PC-9 (cell line): ENCODE results near the gene ASB6. TPM values are rescaled to one million over a fixed set of nuclear protein-coding genes. Genes with fewer than 3 reads are reported as not detected.
A peak's percentile ranks its signal among the peaks of the same experiment; 100 is the strongest.

ENCODE experiments used
- BruUV-seq: library from RNA; stranded (reverse); fragments of 400-500 nt; replicated peaks from 2 replicates; lab custom pipeline; 2021; lab: Mats Ljungman, UMichigan
- CTCF ChIA-PET: fragments of 300-600 bp; sonication (Branson Sonifier 250); formaldehyde crosslinking; loops from one replicate; lab custom pipeline; 2022; ENCODE audit warnings: antibody characterized with exemption; lab: Charles Lee
- POLR2A ChIA-PET: fragments of 300-600 bp; sonication (Branson Sonifier 250); formaldehyde crosslinking; loops from one replicate; lab custom pipeline; 2022; ENCODE audit warnings: antibody characterized with exemption; ENCODE audit not compliant: unreplicated experiment; lab: Charles Lee
- DNase-seq, 2 experiments: peaks; one replicate each; pipeline versions ENCODE4 v3.0.0 to v3.0.0-alpha.2; 2015 to 2022; ENCODE audit warnings: mixed read lengths in 1 of 2
- H2AFZ ChIP-seq: fragments of 200-600 bp; sonication (generic); 2 replicates; pipeline ENCODE4 v1.8.1; 2017; ENCODE audit warnings: antibody characterized with exemption
- H3F3A ChIP-seq: fragments of 200-600 bp; sonication (generic); 2 replicates; pipeline ENCODE4 v1.8.1; 2017; ENCODE audit warnings: antibody characterized with exemption, mild to moderate bottlenecking, low read depth; ENCODE audit not compliant: insufficient read depth
- H3K27ac ChIP-seq: fragments of 200-600 bp; sonication (generic); 2 replicates; pipeline ENCODE4 v1.6.1; 2016; ENCODE audit warnings: mixed run types
- H3K27me3 ChIP-seq: fragments of 200-600 bp; sonication (generic); 2 replicates; pipeline ENCODE4 v1.6.1; 2016; ENCODE audit warnings: low read depth, mixed run types; ENCODE audit not compliant: insufficient read depth
- H3K36me3 ChIP-seq: fragments of 200-600 bp; sonication (generic); 2 replicates; pipeline ENCODE4 v1.6.1; 2016; ENCODE audit warnings: low read depth, mixed run types
- H3K4me1 ChIP-seq: fragments of 200-600 bp; sonication (generic); replicated peaks from 2 replicates; pipeline ENCODE4 v1.6.1; 2016; ENCODE audit warnings: mixed run types; ENCODE audit not compliant: insufficient read depth
- H3K4me2 ChIP-seq: fragments of 200-600 bp; sonication (generic); 2 replicates; pipeline ENCODE4 v1.6.1; 2017; ENCODE audit warnings: mixed run types
- H3K4me3 ChIP-seq: fragments of 200-600 bp; sonication (generic); 2 replicates; pipeline ENCODE4 v1.6.1; 2016; ENCODE audit warnings: mixed run types
- H3K79me2 ChIP-seq: fragments of 200-600 bp; sonication (generic); 2 replicates; pipeline ENCODE4 v1.6.1; 2017; ENCODE audit warnings: low read depth, mixed run types
- H3K9me2 ChIP-seq: fragments of 200-600 bp; sonication (generic); 2 replicates; pipeline ENCODE4 v1.8.1; 2017; ENCODE audit warnings: mild to moderate bottlenecking; ENCODE audit not compliant: insufficient read depth
- H3K9me3 ChIP-seq: fragments of 200-600 bp; sonication (generic); 2 replicates; pipeline ENCODE4 v1.8.1; 2016; ENCODE audit warnings: low read depth; ENCODE audit not compliant: insufficient read depth
- H4K20me1 ChIP-seq: fragments of 200-600 bp; sonication (generic); 2 replicates; pipeline ENCODE4 v1.8.1; 2017; ENCODE audit not compliant: insufficient read depth
- EZH2 ChIP-seq: fragments of 200-600 bp; sonication (generic); IDR thresholded peaks from 2 replicates; pipeline ENCODE4 v1.8.0; 2017; ENCODE audit warnings: antibody characterized with exemption, low read depth
- intact Hi-C: fragments of 100-400 bp; cut with micrococcal nuclease; formaldehyde crosslinking; loops from one replicate; pipeline ENCODE4 v1.10.0; 2022; ENCODE audit not compliant: unreplicated experiment
- total RNA-seq: library from RNA; stranded (reverse); gene quantifications from 2 replicates; pipeline ENCODE4 v1.2.3, GENCODE V29; 2021
- TF ChIP-seq, protein P1 (sequence below): fragments of 200-600 bp; sonication (generic); conservative IDR thresholded peaks from 2 replicates; pipeline ENCODE4 v1.6.1; 2017; ENCODE audit warnings: mixed run types, antibody characterized with exemption, mild to moderate bottlenecking, moderate library complexity

Gene ASB6
- total RNA-seq, 1 experiment from 2014 or later: 20.2 TPM

DNA sequence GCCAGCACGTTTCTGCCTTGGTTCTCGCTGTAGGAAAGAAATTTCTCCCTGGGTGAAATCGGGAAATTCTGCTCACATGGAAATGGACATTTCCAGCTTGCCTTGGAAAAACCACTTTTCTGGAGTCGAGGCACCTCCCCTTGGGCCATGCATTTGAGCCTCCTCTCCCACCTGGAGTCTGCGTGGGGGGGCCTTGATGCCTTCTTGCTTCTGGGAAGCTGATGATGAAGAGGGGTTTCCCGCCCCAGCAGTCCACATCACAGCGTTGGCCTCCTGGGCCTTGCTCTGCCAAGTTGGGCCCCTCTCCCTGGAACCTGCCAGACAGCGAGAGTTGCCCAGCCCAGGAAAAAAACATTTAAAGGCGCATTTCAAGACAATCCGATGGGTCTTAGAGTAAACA lies 1.8 kb upstream of the ASB6 start:
- no peak for DNase-seq
- H3K9me3 ChIP-seq: no peaks in the 10 kb centered on the region
- H3K4me1 ChIP-seq: peaks cover 8% of the 10 kb centered on the region
- TF ChIP-seq EZH2: no peak
- TF ChIP-seq, protein P1, sequence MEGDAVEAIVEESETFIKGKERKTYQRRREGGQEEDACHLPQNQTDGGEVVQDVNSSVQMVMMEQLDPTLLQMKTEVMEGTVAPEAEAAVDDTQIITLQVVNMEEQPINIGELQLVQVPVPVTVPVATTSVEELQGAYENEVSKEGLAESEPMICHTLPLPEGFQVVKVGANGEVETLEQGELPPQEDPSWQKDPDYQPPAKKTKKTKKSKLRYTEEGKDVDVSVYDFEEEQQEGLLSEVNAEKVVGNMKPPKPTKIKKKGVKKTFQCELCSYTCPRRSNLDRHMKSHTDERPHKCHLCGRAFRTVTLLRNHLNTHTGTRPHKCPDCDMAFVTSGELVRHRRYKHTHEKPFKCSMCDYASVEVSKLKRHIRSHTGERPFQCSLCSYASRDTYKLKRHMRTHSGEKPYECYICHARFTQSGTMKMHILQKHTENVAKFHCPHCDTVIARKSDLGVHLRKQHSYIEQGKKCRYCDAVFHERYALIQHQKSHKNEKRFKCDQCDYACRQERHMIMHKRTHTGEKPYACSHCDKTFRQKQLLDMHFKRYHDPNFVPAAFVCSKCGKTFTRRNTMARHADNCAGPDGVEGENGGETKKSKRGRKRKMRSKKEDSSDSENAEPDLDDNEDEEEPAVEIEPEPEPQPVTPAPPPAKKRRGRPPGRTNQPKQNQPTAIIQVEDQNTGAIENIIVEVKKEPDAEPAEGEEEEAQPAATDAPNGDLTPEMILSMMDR: no peak
- H3K27me3 ChIP-seq: no peaks in the 10 kb centered on the region
- BruUV-seq: no TSS peak
- ChIA-PET CTCF (interaction anchor here (0.7 kb wide), 1 partner anchor 15 kb away, joined by 3 read pairs; no protein-coding TSS in a partner anchor), POLR2A (no interaction called here)
- peaks cover 13% of the 10 kb centered on the region for H4K20me1 ChIP-seq
- H3K79me2 ChIP-seq: peaks cover 26% of the 10 kb centered on the region
- no peak overlapping the region for H3K4me2 ChIP-seq
- H3K36me3 ChIP-seq: no peaks in the 10 kb centered on the region
- no peak overlapping the region for H2AFZ ChIP-seq
- no peaks in the 10 kb centered on the region for H3K9me2 ChIP-seq
- H3F3A ChIP-seq: peaks cover 13% of the 10 kb centered on the region; the same call in 1 of the 2 replicates
- intact Hi-C loops: loop anchor here (2.0 to 5.0 kb wide), 3 partner anchors 243 to 1039 kb away; no protein-coding TSS in a partner anchor
- no peak overlapping the region for H3K27ac ChIP-seq
- no peak overlapping the region for H3K4me3 ChIP-seq

DNA sequence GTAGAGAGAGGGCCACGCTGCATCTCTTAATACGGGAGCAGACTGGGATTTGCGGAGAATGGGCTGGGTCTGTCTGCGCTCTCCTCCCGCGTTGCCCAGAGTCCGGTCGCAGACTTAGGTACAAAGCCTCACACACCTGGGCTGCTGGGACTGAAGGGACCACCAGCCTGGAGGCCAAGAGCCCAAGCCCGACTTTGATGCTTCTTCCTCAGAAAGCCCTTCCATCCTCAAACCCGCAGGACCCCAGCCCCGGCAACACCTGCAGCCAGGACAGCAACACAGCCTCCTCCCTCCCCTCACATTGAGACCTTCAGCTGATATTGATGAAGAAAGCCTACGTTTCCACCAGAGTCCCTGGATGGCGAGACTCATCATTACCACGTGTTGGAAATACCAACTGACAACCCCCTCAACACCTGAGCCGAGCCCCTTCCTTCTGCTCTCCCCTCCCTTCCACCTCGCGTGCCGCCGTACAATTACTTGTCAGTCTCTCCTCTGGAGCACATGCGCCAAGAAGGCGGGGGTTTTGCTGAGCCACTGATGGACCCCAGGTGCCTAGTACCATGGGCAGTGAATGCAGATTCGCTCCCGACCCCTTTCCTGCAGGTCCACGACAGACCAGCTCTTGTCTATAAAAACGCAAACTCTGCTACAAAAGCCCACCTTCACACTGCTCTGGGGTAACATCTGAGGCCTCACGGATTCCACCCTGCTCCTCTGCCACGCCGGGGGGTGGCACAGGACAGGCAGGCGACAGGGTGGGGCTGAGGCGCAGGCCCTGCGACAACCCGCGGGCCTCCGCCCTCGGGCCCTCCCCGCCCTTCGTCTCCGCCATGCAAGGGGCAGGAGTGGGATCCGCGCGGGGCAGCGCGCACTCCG lies 841 bp downstream of the ASB6 start:
- no peaks in the 10 kb centered on the region for H3K9me3 ChIP-seq
- no peaks in the 10 kb centered on the region for H3K36me3 ChIP-seq
- no peaks in the 10 kb centered on the region for H3K9me2 ChIP-seq
- H3K4me3 ChIP-seq: peak overlapping the region; percentile 96
- H4K20me1 ChIP-seq: peaks cover 28% of the 10 kb centered on the region
- H2AFZ ChIP-seq: peak overlapping the region; percentile 79; the same call in 1 of the 2 replicates
- intact Hi-C loops: loop anchor here (5.0 kb wide), 2 partner anchors 456 to 1041 kb away; no protein-coding TSS in a partner anchor
- no peak for TF ChIP-seq EZH2
- TF ChIP-seq, protein P1: no peak
- TSS peak; percentile 22 for BruUV-seq
- peaks cover 8% of the 10 kb centered on the region for H3K4me1 ChIP-seq
- H3F3A ChIP-seq: peaks cover 28% of the 10 kb centered on the region
- no peaks in the 10 kb centered on the region for H3K27me3 ChIP-seq
- H3K27ac ChIP-seq: no peak overlapping the region
- no peak for DNase-seq
- H3K4me2 ChIP-seq: peak overlapping the region; percentile 93
- POLR2A ChIA-PET: interaction anchor here (0.7 kb wide), 1 partner anchor 403 kb away, joined by 8 read pairs; no protein-coding TSS in a partner anchor
- CTCF ChIA-PET: no interaction called here
- peaks cover 26% of the 10 kb centered on the region for H3K79me2 ChIP-seq

DNA sequence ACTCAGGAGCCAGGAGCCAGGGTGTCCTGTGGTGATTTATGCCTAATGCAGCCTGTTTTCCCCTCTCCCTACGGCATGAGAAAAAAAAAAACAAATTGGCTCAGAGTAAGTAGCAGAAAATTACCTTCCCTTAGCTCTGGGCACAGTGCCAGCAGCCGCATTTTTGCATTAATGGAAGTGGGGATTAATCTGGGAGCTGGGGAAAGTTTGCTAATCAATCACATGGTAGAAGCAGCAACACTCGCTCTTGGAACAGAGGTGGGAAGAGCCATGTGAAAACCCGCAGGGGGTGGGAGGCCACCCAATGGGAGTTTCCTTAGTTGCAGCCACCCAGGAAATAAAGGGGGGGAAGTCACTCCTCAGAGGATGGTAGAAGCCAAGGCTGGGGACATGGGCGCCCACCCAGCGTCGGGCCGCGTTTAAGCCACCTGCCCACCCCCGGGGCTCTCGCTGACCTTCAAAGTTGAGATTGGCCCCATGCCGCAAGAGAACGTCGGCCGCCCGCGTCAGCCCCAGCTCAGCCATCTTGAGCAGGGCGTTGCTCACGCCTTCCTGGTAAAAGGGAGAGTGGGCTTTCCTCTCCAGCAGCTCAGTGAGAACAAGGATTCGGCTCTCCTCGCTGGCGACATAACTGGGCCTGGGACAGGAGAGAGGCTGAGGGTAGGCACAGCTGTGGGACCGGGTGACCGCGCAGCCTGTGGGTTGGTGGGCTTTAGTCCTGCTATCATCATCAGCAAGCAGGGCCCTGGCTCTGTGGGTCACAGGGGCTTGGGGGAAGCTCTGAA lies 1.7 kb downstream of the ASB6 start:
- Histone ChIP-seq H3K9me2 (no peaks in the 10 kb centered on the region), H3K4me2 (peak overlapping the region; percentile 93), H3K36me3 (no peaks in the 10 kb centered on the region), H2AFZ (no peak overlapping the region), H4K20me1 (peaks cover 28% of the 10 kb centered on the region), H3K27ac (no peak overlapping the region), H3K27me3 (no peaks in the 10 kb centered on the region), H3F3A (peaks cover 35% of the 10 kb centered on the region), H3K9me3 (no peaks in the 10 kb centered on the region), H3K4me1 (peaks cover 8% of the 10 kb centered on the region), H3K79me2 (peaks cover 26% of the 10 kb centered on the region), H3K4me3 (peak overlapping the region; percentile 96; the same call in 1 of the 2 replicates)
- DNase-seq: no peak
- intact Hi-C loops: loop anchor here (5.0 kb wide), 2 partner anchors 457 to 1042 kb away; no protein-coding TSS in a partner anchor
- ChIA-PET CTCF (interaction anchor here (0.6 kb wide), 1 partner anchor 518 kb away, joined by 6 read pairs; no protein-coding TSS in a partner anchor), POLR2A (no interaction called here)
- no peak for TF ChIP-seq EZH2
- TF ChIP-seq, protein P1: no peak
- no TSS peak for BruUV-seq
